ENCODE results near the gene GFOD1. TPM values are rescaled to one million over a fixed set of nuclear protein-coding genes. Genes with fewer than 3 reads are reported as not detected.

GFOD1 gene
- total and polyA plus RNA-seq, 5 experiments from 2014 or later = 0.08 to 2.0 (median 1.2) TPM

DNA sequence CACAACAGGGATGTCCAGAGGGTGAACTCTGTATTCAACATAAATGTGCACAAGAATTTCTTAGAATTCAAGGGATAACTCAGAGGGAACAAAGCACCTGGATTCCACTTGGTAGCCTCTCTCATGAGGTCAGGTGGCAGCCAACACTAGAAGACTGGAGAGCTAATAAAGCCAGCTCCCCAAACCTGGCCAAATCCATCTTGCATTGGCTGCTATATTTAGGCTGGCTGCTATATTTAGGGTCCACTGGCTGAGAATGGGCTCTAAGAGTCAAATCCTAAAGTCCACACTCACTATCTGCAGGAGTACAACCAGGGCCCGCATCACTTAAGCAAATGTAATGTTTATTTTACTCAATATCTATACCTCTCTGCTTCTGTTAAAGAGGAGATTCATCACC lies 179.1 kb downstream of the GFOD1 start:
- Mint-ChIP-seq H3K27me3 (no peaks in the 10 kb centered on the region), H3K9me3 (no peaks in the 10 kb centered on the region), H3K27ac (peak overlapping the region in 1 of 10 donors; percentile 49), H3K36me3 (peaks cover 1 to 90% (median 49%) of the 10 kb centered on the region in 3 donors), H3K4me1 (peaks cover 0 to 32% (median 3%) of the 10 kb centered on the region in 4 donors), H3K4me3 (no peak overlapping the region)
- ATAC-seq (no peak), DNase-seq (no peak)
- POLR2A ChIA-PET = interaction anchor here (1.0 kb wide), 1 partner anchor 9 kb away, joined by 3 read pairs; no protein-coding TSS in a partner anchor

Other genes with a start within 250 kb of the GFOD1 start
- gene TBC1D7, start 159.1 kb downstream of the GFOD1 start, total RNA-seq = 10 to 100 TPM; 17.9 to 19.2 TPM
- gene TBC1D7, start 159.1 kb downstream of the GFOD1 start, polyA plus RNA-seq = 10 to 100 TPM; 11.8 to 17.1 (median 12.5) TPM
- 10 to 100 TPM; 23.0 to 24.4 TPM for gene SIRT5, start 87.0 kb upstream of the GFOD1 start, total RNA-seq
- 10 to 100 TPM in 1 of 3 donors, 1 to 10 TPM in 2; 8.7 to 13.0 (median 9.8) TPM for gene SIRT5, start 87.0 kb upstream of the GFOD1 start, polyA plus RNA-seq
- gene NOL7, start 127.7 kb upstream of the GFOD1 start, total RNA-seq = 10 to 100 TPM; 74.8 to 75.9 TPM
- 100 to 1,000 TPM; 109 to 142 (median 139) TPM for gene NOL7, start 127.7 kb upstream of the GFOD1 start, polyA plus RNA-seq
- 10 to 100 TPM; 50.4 to 57.2 TPM for gene RANBP9, start 224.2 kb upstream of the GFOD1 start, total RNA-seq
- gene RANBP9, start 224.2 kb upstream of the GFOD1 start, polyA plus RNA-seq = 1 to 10 TPM; 1.9 to 5.6 (median 3.9) TPM

Data from naive thymus-derived CD8-positive, alpha-beta T cell (primary cell).